ENCODE data around the gene CIB4.
"Not testable (repeated sequence)": the region's sequence is repeated elsewhere in the genome, so short reads cannot be mapped to it uniquely, and the experiment has no call there.

The CIB4 gene

DNA sequence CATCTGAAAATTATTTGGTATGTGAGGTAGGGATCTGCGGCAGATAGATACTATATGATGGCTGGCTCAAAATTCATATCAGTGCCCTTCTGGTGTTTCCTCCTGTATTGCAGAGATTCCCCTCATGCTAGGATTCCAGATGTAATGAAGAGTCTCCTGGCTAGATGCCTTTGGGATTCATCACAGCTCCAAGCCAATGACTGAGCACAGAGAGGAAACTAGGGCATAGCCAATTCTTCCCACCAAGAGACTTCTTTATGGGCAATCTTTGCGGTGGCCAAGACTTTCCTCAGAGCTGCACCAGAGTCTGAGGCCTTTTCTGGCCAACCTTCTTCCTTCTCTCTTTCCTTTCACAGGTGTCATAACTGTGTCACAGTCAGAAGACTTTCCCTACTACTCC, 25.5 kb upstream of the CIB4 start:
- no peak for DNase-seq (ENCODE audit: low spot score)

DNA sequence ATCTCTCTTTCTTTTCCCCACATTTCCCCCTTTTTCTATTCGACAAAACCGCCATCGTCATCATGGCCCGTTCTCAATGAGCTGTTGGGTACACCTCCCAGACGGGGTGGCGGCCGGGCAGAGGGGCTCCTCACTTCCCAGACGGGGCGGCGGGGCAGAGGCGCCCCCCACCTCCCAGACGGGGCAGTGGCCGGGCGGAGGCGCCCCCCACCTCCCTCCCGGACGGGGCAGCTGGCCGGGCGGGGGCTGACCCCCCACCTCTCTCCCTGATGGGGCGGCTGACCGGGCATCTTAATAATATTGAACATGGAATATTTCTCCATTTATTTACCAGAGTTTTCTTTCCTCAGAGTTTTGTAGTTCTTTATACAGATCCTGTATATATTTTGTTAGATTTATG, 24.1 kb upstream of the CIB4 start:
- DNase-seq (ENCODE audit: low spot score) = not testable (repeated sequence)

DNA sequence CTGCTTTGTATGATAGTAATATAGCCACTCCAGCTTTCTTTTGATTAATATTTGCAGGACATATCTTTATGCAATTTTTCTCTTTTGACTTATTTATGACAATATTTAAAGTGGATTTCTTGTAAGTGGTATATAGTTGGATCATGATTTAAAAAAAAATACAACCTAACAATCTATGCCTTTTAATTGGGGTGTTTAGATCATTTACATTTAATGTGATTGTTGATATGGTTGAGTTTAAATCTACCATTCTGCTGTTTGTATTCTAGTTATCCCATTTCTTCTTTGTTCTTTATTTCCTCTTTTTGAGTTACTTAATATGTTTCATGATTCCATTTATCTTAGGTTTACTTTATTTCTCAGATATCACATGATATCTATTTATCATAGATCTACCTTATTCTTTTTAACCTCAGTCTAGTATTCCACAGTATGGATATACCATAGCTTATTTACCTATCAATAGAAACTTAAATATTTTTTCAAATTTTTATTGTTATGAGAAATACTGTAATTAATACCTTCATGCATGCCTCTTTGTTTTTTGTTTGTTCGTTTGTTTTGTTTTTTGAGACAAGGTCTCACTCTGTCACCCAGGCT, 19.3 kb upstream of the CIB4 start:
- no peak for DNase-seq (ENCODE audit: low spot score)

DNA sequence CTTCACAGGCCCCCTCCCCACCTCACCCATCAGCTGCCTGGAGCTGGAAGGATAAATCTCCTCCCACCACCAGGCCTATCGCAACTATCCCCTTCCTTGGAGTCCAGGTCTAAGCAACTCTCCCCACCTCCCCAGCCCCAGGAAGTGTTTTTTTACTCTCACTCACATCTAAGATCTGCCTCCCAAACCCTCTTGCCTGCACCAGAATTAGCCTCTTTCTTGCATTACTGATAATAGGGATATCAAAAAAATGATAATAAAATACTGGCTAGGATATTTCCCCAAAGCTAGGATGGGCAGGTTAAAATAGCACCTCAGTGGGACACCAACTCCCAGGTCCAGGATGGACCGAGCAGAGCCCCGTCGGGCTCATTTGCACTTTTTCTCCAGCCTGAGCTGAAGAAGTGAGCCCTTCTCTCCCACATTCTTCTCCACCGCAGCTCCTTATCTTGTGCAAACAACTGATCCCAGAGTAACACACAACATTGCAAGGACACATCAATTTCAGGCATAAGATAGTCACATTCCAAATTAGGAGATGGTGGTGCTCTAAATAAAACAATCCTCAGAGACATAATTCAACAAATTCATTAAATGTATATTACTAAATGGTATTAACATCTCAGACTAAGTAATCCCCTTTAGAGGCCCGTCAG, 17.7 kb upstream of the CIB4 start:
- no peak for DNase-seq (ENCODE audit: low spot score)

DNA sequence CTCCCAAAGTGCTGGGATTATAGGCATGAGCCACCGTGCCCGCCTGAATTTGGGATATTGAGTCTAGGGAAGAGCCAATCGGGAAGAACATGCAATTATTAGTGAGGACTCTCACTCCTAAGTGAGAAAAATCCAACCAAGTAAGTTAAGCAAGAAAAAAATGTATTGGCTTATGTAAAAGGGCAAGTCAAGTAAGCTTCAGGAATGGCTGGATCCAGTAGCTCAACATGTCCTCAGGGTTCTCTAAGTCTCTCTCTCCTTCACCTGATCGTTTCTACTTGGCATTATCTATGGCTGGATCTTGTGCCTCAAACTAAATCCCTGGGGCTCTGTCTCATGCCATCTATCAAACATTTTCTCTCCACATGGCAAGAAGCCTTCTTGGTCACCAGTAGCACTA, 16.1 kb upstream of the CIB4 start:
- DNase-seq (ENCODE audit: low spot score) = no peak

DNA sequence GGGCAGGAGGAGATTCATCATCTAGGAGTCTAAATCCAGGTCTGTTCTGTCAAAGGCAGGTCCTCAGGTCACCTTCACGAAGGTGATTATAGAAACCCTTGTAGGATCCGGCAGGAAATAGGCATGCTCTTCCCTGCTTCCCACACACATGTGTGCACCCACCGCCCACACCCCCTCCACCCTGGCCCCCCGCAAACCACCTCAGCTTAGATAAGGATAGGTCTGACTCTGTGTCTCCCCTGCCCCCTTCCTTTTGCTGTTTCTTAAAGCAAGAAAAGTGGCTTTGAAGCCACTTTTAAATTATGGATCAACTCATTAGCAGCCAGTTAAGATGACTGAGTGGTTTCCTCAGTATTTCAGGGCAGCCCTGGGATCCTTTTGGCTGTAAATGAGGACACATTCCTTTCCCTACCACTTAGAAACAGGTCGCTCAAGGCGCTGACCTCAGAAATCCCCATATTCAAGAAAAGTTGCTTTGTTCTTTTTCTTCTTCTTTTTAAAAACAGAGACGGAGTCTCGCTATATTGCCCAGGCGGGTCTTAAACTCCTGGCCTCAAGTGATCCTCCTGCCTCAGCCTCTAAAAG, 14.5 kb upstream of the CIB4 start:
- DNase-seq (ENCODE audit: low spot score) = no peak

DNA sequence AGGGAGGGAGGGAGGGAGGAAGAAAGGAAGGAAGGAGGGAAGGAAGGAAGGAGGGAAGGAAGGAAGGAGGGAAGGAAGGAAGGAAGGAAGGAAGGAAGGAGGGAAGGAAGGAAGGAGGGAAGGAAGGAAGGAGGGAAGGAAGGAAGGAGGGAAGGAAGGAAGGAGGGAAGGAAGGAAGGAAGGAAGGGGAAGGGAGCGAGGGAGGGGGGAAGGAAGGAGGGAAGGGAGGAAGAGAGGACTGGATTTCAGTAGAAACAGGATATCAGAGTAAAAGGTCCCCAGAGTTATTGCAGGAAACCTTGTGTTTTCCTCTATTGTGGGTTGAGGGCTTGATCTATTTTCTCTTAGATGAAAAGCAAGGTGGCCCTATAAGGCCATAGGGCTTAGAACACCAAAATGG, 14.0 kb upstream of the CIB4 start:
- not testable (repeated sequence) for DNase-seq (ENCODE audit: low spot score)

DNA sequence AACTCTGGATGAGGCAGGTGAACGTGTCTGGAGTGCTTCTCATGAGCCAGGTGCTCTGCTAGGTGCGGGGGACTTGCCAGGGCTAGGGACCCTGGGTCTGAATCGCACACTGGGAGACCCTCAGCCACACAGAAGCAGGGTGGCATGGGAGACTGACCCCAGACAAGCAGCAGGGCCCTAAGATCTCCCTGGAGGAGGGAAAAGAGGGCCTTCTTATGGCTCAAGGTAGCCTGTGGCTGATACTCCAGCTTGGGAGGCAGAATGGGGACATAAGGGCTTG, 12.8 kb upstream of the CIB4 start:
- DNase-seq (ENCODE audit: low spot score) = no peak

DNA sequence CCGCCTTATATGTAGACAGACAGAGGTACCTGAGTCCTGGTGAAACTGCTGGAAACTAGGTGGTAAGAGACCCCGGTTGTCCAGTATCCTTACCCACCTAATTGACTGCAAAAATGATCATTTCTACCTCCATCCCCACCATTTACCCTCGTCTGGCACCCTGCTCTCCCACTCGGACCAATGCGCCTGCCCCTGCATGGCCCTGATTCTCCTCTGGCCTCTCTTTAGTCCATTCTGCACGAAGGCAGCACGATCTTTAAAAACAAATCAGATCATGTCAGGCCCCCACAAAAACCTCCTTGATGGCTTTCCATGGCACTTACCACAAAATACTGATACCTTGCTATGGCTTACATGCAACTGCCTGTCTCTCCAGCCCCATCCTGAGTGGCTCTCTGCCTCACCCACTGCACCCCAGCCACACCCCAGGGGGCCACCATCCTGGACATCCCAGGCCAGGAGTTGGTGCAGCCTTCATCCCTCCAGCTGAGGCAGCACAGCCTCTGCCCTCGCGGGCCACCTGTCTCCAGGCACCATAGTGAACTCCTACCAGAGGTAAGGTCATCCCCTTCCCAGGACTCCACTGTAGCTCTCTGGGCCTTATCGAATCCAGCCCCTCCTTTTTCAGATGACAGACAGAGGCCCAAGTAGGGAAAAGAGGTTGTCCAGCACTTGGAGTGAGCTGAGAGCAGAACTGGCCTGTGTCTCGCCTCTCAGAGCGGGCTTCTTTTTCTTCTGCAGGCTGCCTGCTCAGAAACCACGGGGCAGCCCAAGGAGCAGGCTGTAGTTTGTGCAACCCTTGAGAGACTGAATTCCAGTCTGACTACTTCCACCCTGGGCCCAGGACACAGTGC, 12.3 kb upstream of the CIB4 start:
- no peak for DNase-seq (ENCODE audit: low spot score)

DNA sequence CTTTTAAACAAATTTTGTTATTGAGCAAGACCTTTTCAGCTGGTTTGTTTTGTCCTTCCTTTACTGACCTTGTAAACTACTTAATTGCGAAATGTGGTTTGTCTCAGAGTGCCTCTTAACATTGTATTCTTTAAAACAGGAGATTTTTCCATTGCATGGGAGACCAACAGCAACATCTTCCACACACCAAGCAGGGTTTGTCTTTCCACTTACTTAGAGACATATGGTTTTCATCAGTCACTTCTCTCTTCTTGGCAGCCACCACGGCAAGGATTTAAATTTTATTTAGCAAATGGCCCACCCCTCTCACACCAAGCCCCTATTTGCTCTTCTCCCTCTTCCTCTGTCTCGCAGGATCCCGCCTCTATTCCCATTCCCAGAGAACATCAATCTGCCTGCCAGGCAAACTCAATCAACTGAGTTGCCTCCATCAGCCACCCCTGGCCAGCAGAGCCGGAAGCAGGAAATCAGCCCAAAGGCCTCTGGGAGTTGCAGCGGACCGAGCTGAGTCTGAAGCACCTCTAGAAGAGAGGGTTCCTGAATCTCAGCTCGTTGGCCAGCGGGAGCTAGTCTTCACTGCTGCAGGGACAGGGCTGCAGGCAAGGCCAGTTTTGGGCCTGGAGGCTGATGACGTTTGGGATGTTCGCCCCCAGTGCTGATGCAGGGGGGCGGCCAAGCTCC, 11.3 kb upstream of the CIB4 start:
- no peak for DNase-seq (ENCODE audit: low spot score)

DNA sequence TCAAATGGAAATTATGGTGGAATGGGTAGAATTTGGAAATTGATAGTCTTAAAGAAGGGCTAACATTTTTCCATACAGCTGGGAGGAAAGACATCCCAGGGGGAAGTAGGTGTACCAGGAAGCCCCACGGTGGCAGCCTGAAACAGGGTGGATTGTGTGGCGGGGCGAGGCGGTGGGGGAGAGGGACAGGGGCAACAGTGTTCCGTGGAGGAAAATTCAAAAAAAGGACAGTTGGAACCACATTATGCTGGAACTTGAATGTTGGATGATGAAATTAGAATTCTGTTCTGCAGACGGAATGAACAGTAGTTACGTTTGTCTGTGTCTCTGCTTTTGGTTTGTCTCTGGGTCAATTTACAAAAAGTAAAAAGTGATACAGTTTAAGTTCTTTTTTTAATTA, 10.6 kb upstream of the CIB4 start:
- no peak for DNase-seq (ENCODE audit: low spot score)

DNA sequence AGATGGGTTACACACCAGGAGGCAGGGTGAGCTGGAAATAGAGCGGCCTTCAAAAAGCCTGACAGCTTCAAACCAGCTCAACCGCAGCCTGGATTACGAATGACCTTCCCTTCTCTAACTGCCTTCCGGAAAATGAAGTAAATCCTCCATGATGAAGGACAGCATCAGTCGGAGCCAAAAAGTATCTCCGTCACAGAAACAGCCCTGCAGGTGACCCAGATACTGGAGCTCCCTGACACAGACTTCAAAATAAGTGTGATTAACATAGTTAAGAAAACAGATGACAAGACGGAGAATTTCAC, 10.3 kb upstream of the CIB4 start:
- no peak for DNase-seq (ENCODE audit: low spot score)

DNA sequence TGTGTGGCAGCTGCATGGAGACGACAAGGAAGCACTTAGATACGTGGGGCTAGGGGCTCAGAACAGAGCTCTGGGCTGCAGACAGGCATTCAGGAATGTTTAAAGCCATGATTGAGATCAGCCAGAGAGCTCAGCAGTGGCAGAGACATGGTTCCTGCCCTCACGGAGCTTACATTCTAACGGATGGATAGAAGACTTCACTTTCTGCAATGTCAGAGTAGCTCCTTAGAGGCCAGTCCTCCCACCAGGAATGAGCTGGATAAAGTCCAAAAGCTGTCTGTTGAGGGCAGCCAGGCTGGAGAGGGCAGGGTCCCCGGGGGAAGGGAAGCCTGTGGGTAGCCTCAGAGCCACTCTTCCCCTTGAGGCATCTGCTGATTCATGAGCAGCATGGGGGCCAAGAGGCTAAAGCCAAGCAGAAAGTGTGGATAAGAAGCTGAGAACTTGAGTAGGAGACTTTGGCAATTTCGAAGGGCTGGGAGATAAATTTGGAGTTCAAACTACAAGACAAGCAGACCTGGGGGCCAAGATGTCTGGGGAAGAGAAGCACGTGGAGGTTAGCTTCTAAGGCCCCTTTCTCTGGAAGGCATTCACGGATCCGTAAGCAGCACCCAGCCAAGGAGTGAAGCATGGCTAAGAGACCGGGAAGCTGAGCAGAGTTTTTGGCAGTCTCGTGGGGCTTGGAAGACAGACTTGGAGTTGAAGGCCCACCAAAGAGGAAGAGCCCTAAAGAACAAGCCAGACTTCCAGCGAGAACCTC, 9.7 kb upstream of the CIB4 start:
- no peak for DNase-seq (ENCODE audit: low spot score)

DNA sequence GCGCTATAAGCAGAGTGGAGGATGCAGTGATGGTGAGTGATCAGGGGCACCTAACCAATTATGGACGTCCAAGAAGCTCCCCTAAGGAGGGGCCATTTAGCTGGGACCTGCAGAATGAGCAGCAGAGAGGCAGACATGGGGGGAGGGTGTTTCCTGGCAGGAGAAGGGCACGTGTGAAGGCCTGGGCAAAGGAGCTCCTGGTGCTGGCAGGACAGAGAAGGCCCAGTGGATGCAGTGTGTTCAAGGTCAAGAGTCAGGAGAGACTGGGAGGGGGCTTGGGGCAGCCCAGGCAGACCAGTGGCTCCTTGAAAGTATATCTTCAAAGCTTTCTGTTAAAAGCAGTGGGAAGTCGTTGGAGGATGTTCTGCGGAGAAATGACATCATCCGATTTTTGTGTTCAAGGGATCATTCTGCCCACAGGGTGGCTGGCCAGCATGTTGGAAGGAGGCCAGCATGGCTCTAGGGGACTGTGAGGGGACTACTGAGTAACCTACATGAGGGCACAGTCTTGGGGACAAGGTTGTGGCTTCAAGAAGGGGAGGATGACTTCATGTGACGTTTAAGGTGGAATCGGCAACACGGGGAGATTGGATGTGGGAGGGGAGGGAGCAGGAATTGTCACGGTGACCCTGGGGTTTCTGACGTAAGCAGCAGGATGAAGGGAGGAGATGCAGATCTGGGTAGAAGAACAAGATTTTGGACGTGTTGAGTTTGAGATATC, 9.0 kb upstream of the CIB4 start:
- DNase-seq (ENCODE audit: low spot score) = no peak

DNA sequence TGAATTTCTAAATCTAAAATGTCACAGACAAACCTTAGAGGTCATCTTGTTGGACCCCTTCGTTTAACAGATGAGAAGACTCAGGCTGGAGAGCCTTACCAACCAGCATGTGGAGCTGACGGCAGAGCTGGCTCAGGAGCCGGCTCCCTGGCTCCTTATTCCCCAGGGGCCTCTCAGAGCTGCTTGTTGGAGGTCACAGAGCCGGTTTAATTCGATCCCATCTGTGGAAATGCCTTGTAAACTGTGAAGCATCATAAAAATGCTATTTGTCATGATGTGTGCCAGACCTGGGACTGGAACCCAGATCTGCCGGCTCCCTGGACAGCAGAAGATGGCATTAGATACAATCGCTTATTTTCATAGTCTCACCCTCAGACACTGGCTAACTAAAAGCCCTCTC, 8.2 kb upstream of the CIB4 start:
- DNase-seq (ENCODE audit: low spot score) = no peak

DNA sequence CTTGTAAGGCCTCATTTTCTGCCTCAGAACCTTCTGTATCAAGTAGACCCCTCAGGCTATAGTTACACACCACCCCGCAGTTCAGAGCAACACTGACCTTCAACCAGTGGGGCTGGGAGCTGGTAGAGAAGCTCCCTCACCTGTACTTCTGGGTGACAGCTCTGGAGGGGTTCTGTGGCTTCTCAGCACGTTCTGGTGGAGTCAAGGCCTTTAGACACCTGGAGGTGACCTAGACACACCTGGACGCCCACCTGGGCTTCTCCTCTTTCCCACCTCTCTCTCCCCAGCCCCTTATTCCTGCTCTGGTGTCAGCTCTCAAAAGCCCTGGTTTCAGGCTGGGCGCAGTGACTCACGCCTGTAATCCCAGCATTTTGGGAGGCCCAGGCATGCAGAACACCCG, 7.3 kb upstream of the CIB4 start:
- no peak for DNase-seq (ENCODE audit: low spot score)

DNA sequence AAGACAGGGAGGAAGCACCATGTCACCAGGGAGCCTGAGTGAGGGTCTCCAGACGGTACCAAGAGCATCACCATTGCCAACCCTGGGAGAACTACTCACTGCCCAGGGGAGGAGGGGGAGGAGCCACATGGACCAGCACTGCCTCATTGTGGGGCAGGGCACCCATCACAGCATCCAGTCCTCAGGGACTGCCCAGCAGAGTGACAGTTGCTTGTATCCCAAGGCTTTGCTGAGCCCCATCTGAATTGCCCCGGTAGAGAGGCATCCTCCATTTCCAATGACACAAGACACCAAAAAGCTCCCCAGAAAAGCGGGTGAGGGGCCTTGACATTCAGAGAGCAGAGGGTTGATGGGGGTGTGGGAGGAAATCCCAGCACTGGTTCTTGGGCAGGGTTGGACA, 6.8 kb upstream of the CIB4 start:
- DNase-seq (ENCODE audit: low spot score) = no peak

DNA sequence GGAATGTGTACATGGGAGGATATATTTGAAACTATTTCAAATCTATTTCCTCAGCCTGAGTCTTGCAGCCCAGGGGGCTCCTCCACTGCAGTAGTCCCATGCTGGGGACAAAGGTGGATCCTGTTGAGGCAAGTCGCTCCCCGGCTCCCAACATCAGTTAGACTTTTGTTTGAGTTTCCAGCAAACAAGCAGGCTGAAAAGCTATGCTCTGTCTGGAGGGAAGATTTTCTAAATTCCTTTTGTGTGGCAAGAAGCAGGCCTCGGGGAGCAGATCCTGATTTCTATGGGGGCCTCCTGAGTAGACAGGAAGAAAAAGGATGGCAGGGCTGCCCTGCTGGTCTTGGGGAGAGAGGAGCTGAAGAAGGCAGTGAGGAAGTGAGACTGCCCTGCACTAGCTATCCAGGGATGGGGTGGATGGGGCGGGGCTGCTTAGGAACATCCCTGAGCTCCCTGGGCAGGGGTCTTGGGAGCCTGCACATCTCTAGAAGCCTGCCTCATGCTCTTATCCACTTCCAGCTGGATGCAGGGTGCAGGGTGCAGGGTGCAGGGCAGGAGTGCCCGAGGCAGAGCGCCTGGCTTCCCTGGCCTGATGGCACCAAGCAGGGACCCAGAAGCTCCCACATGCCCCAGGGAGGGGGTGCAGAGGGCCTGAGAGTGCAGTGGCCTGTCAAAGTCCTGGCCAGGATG, 6.0 kb upstream of the CIB4 start:
- no peak for DNase-seq (ENCODE audit: low spot score)

DNA sequence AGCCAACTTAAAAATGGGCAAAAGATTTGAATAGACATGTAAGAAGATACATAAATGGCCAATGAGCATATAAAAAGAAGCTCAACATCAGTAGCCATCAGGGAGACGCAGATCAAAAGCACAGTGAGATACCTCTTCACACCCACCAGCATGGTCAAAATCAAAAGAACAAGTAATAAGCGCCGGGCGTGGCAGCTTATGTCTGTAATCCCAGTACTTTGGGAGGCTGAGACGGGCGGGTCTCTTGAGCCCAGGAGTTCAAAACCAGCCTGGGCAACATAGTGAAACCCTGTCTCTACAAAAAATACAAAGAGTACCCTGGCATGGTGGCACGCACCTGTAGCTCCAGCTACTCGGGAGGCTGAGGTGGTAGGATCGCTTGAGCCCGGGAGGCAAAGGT, 4.6 kb upstream of the CIB4 start:
- DNase-seq (ENCODE audit: low spot score) = no peak

DNA sequence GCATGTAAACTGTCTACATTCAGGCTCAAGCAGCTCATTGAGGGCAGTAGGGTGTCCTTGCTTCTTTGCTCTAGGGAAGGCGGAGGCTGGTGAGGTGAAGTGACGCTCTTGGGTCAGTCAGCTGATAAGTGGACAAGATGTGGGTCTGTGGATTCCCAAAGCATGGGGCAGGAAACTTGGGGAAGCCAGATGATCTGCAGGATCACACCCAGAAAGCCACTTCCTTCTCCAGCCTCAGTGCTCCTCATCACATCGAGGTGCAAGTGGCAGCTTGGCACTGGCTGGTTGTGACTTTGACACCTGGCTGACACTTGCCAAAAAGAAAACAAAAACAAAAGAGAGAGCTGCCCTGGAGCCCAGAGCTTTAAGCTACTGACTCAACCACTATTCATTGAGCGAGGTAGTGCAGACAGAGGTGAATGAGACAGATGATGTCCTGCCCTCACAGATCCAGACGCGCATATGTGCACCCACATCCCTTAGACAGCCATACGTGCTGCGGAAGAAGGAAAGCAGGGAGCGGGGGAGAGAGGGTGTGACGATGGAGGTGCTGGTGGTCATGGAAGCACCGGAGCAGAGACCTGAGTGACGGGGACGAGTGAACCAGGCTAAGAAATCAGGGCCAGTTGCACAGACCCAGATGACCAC, 3.1 kb upstream of the CIB4 start:
- DNase-seq (ENCODE audit: low spot score) = no peak
